Gastroesophageal sphincter (tissue), 3 donors: ENCODE results near the gene DNAAF1.

Source experiments
- CTCF ChIP-seq, 4 experiments: fragments of 200-600 bp in 2 of 4; fragments of 450-650 bp in 2 of 4; sonication (generic) in 1 of 4; IDR thresholded peaks; one replicate each; pipeline ENCODE4 v1.5.1; 2017 to 2019; ENCODE audit warnings: antibody characterized with exemption in 4 of 4, mild to moderate bottlenecking in 2 of 4, moderate library complexity in 2 of 4
- EP300 ChIP-seq: sonication (generic); formaldehyde crosslinking; IDR thresholded peaks from one replicate; pipeline ENCODE4 v1.6.1; 2017; ENCODE audit warnings: antibody characterized with exemption, mild to moderate bottlenecking
- POLR2A ChIP-seq, 2 donors: fragments of 450-650 bp; IDR thresholded peaks; one replicate each; pipeline ENCODE4 v1.6.1; 2017; ENCODE audit warnings: antibody characterized with exemption in 2 of 2, mild to moderate bottlenecking in 2 of 2, moderate library complexity in 1 of 2

DNA sequence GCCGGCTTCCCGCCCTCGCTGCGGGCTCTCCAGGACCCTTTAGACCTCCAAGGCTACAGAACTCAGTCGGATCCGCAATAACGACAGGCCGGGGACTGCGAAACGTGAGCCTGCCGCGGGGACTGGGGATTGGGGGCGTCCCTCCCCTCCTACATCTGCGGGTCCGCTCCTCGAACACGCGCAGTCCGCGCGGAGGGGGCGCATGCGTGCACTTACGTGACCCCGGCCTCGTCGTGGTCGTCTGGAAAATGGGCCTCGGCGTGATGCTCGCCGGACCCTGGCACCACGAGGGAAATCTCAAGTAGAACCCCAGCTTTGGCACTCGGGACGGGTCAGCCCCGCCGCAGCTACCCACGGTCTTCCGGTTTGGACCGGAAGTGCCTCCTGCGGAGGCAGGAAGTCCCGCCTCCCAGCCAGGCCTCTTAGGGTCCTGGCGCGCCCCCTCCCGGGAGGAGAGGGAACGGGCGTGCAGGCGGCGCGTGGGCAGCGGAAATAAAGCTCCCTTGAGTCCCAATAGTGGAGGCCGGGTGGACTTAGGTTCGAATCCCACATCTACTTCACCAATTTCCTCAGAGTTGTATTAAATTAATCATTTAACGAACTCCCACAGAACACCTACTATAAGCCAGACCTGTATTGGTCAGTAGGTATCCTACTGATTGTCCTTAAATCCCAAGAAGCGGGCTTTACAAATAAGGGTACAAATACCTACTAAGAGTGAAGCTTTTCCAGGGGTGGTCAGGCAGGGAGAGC, 41.8 kb downstream of the DNAAF1 start, which contains the start of gene TAF1C:
- TF ChIP-seq CTCF (IDR thresholded peaks at IDR 0.05), result peak in 3 of 4 experiments; percentile 91 to 99 (median 91)
- peak in 1 of 2 donors; percentile 55 for TF ChIP-seq POLR2A (IDR thresholded peaks at IDR 0.05)
- TF ChIP-seq EP300, result no peak
